GM12801 (cell line): ENCODE data around the gene TAC3.

ENCODE experiments used
- CTCF ChIP-seq: IDR thresholded peaks from one replicate; pipeline ENCODE4 v1.5.1; 2011; ENCODE audit warnings: control low read depth; ENCODE audit not compliant: insufficient read length; ENCODE audit errors: extremely low read depth

The TAC3 gene

GRCh38 chr12:56990648-56991318 lies 25.5 kb downstream of the TAC3 start:
- no peak for TF ChIP-seq CTCF

- no peak for TF ChIP-seq CTCF
Measured at GRCh38 chr12:56989861-56990610, 26.3 kb downstream of the TAC3 start.

- no peak for TF ChIP-seq CTCF
Measured at GRCh38 chr12:56988207-56988739, 28.1 kb downstream of the TAC3 start.

GRCh38 chr12:56987551-56988053 lies 28.7 kb downstream of the TAC3 start:
- no peak for TF ChIP-seq CTCF

- TF ChIP-seq CTCF, result no peak
Measured at GRCh38 chr12:56987011-56987410, 29.3 kb downstream of the TAC3 start.

GRCh38 chr12:56983386-56983785 lies 32.9 kb downstream of the TAC3 start:
- TF ChIP-seq CTCF, result no peak

- no peak for TF ChIP-seq CTCF
Measured at GRCh38 chr12:56980941-56981530, 35.3 kb downstream of the TAC3 start.
